ENCODE measurements around the gene VAV3. TPM values are rescaled to one million over a fixed set of nuclear protein-coding genes. Genes with fewer than 3 reads are reported as not detected.
A peak's percentile ranks its signal among the peaks of the same experiment; 100 is the strongest.

Gene VAV3
- total RNA-seq, 2 experiments from 2014 or later, result 2.3 to 8.3 TPM

GRCh38 chr1:107966550-107966949, 1.6 kb upstream of the VAV3 start:
- no TSS peak for BruUV-seq (replicated peaks)
- no peak for DNase-seq (ENCODE audit: low spot score)
- POLR2A ChIA-PET, result no interaction called here
- CTCF ChIA-PET (ENCODE audit: unreplicated experiment), result no interaction called here
- Histone ChIP-seq H3K4me3 (ENCODE audit: low read depth, low read length, poor library complexity, severe bottlenecking) (no peak overlapping the region), H2AFZ (ENCODE audit: low read length) (no peak overlapping the region), H3K9me3 (ENCODE audit: low read length) (no peaks in the 10 kb centered on the region), H3K27ac (ENCODE audit: low read depth, low read length, poor library complexity, severe bottlenecking) (no peak overlapping the region), H3K4me1 (ENCODE audit: insufficient read depth, low read length, poor library complexity, severe bottlenecking) (peaks cover 11% of the 10 kb centered on the region), H4K20me1 (ENCODE audit: insufficient read depth, low read length) (no peaks in the 10 kb centered on the region), H3K79me2 (ENCODE audit: insufficient read depth, low read depth, low read length) (no peaks in the 10 kb centered on the region), H3K4me2 (ENCODE audit: low read length) (no peak overlapping the region), H3K36me3 (ENCODE audit: insufficient read depth, low read length) (no peaks in the 10 kb centered on the region), H3K9me2 (ENCODE audit: insufficient read depth, low read length) (no peaks in the 10 kb centered on the region)
- intact Hi-C loops (cut with micrococcal nuclease; ENCODE audit: unreplicated experiment), result loop anchor here (10.0 kb wide), 1 partner anchor 588 kb away; no protein-coding TSS in a partner anchor
- TF ChIP-seq EZH2phosphoT487 (IDR thresholded peaks at IDR 0.05; ENCODE audit: borderline replicate concordance, low read depth, low read length), result no peak
- TF ChIP-seq CTCF (conservative IDR thresholded peaks at IDR 0.05; ENCODE audit: low read length), result no peak

GRCh38 chr1:107964336-107965109, 457 bp downstream of the VAV3 start:
- Histone ChIP-seq H4K20me1 (ENCODE audit: insufficient read depth, low read length) (no peaks in the 10 kb centered on the region), H3K36me3 (ENCODE audit: insufficient read depth, low read length) (no peaks in the 10 kb centered on the region), H3K4me2 (ENCODE audit: low read length) (peak overlapping the region; percentile 88), H3K4me3 (ENCODE audit: low read depth, low read length, poor library complexity, severe bottlenecking) (peak overlapping the region; percentile 73), H3K9me2 (ENCODE audit: insufficient read depth, low read length) (no peaks in the 10 kb centered on the region), H3K9me3 (ENCODE audit: low read length) (no peaks in the 10 kb centered on the region), H3K27ac (ENCODE audit: low read depth, low read length, poor library complexity, severe bottlenecking) (peak overlapping the region; percentile 25), H2AFZ (ENCODE audit: low read length) (peak overlapping the region; percentile 98), H3K4me1 (ENCODE audit: insufficient read depth, low read length, poor library complexity, severe bottlenecking) (peaks cover 11% of the 10 kb centered on the region), H3K79me2 (ENCODE audit: insufficient read depth, low read depth, low read length) (no peaks in the 10 kb centered on the region)
- POLR2A ChIA-PET, result interaction anchor here (0.6 to 1.8 kb wide), 17 partner anchors 9 to 194 kb away, joined by 3 to 7 read pairs (median 4); no protein-coding TSS in a partner anchor
- DNase-seq (ENCODE audit: low spot score), result peak; percentile 46
- no peak for TF ChIP-seq EZH2phosphoT487 (IDR thresholded peaks at IDR 0.05; ENCODE audit: borderline replicate concordance, low read depth, low read length)
- no peak for TF ChIP-seq CTCF (conservative IDR thresholded peaks at IDR 0.05; ENCODE audit: low read length)
- CTCF ChIA-PET (ENCODE audit: unreplicated experiment), result interaction anchor here (0.8 to 1.2 kb wide), 3 partner anchors 9 to 179 kb away, joined by 3 read pairs; no protein-coding TSS in a partner anchor
- no TSS peak for BruUV-seq (replicated peaks)
- intact Hi-C loops (cut with micrococcal nuclease; ENCODE audit: unreplicated experiment), result loop anchor here (1.0 to 10.0 kb wide), 6 partner anchors 29 to 590 kb away; no protein-coding TSS in a partner anchor

All from OCI-LY7 (cell line).